CD4-positive, alpha-beta T cell treated with Interleukin-21 for 1 hour (primary cell): ENCODE results near the gene ODC1.
"Not testable (repeated sequence)": the region's sequence is repeated elsewhere in the genome, so short reads cannot be mapped to it uniquely, and the experiment has no call there.

Experiments used
- DNase-seq: peaks from one replicate; pipeline ENCODE4 v3.0.0-alpha.2; 2020

ODC1 gene

DNA sequence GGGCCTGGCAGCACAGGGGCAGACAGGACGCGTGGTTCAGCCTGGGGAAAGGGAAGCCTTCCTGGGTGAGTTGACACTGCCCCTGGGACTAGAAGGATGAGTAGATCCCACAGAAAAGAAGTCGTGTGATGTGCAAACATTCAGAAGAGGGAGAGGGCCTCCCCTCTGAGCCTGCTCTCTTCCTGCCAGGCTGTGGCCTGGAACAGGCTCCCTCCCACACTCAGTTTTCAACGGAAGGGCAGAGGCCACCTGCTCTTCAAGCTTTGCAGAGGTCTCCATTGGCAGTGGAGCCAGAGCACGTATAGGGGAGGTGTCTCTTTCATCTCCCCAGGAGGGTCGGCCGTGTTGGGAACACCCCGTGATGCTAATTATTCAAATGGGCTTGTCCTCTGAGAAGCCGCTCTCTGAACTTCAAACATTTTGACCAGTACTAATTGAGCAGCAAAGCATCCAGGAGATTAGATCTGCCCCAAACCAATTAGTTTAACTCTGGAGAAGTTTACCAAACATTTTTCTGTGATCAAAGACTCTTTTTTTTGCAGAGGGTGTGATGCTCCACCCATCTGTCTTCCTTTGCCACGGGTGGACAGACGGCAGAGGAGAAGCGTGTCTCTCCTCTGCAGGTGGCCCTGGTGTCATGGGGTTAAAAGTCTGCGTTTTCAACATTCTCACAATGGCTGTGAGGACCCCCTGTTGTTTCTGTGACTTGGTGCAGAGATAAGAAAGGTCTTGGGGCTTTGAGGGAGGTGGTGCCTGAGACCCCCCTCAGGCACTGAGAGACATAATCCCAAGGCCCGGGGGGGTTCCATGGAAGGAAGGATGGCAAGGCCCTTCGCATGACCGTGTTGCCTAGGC lies 29.5 kb upstream of the ODC1 start:
- no peak for DNase-seq

DNA sequence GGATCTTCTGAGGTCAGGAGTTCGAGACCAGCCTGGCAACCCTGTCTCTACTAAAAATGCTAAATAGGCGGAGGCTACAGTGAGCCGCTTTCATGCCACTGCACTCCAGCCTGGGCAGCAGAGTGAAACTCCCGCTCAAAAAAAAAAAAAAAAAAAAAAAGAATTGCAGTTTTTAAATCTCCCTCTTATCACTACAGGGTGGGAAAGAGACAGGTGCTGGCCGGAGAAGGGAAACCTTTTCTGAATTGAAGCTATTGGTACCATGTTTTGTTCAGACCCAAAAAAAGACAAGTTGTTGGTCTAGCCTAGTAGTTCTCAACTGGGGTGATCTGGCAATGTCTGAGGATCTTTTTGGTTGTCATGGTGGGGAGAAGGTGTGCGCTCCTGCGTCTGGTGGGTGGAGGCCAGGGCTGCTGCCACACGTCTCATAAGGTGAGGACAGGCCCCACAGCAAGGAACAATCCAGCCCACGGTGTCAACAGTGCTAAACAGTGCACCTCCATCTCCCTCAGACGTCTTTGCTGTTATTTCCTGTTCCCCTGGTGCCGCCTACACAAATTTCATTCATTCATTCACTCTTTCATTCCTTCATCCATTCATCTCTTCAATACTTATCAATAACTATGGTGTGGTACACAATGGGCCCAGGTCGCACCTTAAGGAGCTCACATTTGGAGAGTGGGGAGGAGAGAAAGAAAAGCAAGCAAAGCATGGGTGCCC lies 28.8 kb upstream of the ODC1 start:
- no peak for DNase-seq

DNA sequence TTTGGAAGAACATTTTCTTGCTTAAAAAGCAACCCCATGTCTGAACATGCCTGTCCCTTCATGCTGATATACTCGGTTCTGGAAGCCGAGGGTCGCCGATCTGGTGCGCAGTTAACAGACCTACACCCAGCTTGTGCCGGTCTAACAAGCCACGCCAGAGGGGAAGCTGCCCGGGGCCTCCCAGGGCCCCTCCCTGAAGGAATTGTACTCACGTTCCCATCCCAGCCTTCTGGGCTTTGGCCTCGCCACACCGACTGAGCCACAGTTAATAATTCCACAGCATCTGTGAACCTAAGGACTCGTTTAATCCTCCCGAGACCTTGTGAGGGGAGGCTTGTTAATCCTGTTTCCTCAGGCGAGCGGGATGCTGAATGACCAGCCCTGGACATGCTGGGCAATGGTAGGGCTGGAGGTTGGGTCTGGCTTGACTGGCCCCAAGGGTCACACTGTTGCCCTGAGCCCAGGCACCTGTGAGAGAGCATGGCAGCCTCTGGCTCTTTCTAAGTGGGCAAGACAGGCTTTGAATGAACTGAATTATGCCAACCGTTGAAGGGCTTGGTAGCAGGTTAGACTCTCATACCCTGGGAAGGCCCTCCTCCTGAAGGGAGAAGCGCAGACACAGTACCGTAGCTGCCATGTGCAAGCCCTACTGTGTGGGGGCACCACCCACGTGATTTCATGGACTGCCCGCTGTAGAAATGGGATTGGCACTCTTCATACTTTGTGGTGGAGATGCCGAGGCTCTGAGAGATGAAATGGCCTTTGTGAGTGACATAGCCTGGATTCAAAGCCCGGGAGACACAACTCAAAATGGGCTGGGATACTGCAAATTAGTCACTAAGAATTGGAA lies 27.9 kb upstream of the ODC1 start:
- DNase-seq, result no peak

DNA sequence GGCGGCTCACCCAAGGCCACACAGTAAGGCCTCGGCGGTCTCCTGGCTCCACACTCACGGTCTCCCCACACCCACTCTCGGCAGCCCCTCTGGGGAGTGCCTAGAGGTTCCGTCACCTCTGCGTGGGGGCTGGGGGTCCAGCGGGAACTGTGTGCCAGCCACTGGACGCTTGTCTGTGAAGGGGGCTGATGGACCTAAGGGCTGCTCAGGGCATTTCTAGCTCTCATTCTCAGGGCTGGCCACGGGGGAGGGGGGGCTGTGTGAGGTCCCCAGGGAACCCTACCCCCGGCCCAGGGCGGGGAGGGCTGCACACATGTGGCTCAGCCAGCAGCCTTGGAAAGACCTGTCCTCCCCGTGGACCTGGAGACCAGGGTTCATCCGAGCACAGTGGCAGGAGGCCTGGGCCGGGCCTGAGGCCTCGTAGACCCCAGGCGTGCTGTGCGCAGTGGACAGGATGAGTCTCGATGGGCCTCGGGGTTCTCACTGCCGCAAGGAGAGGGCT lies 27.1 kb upstream of the ODC1 start:
- DNase-seq, result no peak

DNA sequence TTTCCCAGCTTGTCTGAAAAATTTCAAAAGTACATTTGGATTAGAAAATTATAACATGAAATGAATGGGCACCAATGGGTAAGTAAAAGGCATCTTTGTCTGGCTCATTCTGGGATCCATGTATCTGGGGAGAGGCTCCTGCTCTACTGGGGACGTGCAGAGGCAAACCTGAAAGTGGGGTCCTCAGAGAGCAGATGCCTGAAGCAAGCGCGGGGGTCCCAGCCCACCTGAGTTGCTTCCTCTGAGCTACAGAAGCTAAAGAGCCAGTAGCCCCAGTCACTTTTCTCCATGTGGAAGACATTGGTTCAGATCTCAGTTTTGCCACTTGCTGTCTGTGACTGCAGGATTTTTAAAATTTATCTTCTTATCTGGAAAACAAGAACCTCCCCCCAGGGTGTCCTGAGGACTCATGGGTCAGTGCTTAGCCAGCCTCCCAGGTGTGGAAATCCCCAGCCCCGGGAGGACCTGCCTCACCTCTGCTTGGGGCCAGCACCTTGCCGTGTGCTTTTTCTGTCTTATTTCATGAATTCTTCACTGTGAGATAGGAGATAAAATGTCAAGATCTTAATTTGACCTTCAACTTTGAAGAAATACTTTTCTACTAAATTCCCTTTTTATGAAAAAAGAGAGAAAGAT lies 25.1 kb upstream of the ODC1 start:
- DNase-seq, result no peak

DNA sequence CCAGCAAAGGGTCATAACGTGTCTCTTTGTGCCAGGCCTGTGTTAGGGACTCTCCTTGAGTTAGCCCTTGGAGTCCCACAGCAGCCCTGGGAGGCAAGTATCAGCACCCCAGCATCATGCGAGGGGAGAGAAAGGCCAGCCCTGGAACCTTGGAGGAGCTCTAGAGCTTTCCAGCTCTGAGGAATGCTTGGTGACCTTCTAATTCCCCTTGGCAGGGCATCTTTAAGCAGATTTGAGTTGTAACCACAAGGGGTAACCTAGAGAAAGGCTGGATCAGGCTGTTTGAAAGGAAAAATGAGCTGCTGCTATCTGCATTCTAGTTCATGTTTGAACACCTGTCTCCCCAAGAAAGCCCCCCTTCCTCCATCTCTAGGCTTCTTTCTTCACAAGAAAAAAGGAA lies 23.8 kb upstream of the ODC1 start:
- DNase-seq, result no peak

DNA sequence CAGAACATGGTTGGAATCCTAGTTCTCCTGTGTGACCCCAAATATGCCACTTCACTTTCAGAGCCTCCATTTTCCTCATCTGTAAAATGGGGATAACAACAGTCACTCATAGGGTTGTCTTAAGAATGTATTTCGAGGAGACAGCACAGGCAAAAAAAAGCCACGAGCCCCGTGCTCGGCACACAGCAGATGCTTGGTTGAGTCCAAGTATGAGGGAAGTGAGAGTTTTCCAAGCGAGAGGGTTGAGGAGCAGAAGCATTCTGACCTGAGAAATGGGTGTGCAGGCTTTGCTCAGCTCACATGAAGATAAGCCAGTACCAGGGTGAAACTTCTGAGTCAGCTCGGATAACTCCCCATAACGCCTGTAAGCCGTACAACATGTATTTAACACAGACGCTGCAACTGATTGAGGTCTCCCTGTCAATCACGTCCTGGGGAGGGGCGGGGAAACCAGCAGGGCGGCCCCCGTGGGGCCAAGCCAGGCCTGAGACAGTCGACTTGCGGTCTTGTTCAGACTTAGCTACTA lies 23.0 kb upstream of the ODC1 start:
- no peak for DNase-seq

DNA sequence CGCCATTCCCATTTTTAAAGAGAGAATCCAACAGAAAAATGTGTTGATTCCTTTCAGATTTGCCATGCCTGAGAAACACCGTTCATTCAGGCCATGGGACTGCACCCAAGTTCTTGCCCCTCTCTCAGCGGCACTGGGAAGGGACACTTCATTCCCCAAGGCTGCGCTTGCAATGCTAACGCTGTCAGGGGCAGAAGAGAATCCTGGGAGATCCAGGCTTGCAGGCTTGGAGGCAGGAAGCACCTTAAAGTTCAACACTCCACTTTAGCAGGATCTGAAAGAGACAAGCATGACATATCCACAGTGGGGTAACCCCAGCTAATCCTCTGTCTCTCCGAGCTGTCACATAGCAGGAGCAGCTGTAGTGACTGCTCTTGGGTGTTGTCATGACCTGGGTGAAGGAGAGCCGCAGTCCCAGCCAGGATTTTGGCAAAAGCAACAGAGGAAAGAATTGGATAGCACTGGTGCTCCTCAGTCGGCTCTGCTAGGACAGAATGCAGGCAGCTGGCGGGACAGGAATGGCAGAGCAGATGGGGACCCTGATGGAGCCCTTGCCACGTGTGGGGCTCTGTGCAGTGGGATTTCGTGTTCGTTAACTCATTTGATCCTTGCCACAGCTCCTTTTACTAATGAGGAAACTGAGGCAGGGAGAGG lies 22.0 kb upstream of the ODC1 start:
- no peak for DNase-seq

DNA sequence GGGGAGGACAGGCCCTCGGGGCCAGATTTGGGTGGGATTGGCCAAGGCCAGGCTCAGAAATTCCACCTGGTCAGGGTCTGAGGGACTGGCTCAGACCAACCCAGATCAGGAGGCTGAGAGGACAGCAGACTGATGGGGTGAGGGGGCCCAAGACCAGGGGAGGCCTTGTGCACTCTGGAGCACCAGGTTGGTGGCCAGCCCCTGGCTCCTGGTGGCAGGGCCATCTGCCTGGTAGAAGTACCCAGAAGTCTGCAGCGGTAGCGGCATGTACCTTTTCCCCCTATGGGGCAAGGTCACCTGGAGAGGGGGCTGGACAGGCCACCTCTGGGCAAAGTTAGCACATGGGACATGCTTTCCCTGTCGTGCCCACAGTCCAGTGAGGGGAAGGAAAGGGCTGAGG lies 21.2 kb upstream of the ODC1 start:
- no peak for DNase-seq

DNA sequence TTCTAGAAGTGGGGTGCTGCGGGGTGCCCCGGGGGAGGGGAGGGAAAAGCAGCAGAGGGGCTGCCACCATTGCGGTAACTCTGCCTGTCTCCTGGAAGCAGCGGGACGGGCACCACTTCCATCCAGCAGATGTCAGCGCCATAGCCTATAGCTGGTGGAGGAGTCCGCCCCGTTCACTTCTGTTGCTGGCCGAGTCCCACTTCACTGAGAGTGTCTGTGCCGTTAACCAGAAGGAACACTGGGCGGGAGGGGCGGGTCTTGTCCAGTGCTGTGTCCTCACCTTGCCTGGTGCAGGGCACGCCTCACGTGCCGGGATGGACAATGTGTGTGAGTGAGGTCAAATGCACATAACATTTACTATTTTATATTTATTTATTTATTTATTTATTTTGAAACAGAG lies 19.3 kb upstream of the ODC1 start:
- no peak for DNase-seq

DNA sequence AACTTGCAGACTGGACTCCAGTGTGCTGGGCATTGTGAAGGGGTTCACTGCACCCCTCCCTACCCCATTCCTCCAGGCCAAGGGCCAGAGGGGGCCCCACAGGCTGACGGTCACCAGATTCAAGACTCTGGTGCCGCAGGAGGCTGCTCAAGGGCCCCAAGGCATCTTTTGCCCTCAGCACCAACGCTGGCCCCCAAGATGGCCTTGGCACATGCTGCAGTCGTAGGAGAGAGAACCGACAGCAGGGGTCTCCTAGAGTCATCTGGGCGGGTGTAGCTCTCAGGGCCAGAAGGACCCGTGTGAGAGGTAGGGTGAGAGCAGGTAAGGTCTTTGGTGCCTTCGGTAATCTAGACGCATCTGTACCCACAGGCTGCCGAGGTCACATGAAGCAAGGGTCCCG lies 18.7 kb upstream of the ODC1 start:
- DNase-seq, result no peak

DNA sequence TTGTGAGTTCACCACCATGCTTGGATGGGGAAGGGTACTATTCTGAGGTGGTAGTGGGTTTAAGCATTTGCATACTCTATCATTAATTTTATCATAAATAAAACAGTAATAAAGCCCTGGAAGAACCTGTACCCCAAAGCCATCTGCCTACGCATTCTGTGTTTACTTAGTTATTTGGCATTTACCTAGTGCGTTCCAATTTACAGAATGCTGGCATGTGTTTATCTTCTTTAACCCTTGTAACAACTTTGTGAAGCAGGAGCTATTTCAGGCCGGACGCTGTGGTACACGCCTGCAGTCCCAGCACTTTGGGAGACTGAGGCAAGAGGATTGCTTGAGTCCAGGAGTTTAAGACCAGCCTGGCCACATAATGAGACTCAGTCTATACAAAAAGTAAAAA lies 17.8 kb upstream of the ODC1 start:
- DNase-seq, result no peak

DNA sequence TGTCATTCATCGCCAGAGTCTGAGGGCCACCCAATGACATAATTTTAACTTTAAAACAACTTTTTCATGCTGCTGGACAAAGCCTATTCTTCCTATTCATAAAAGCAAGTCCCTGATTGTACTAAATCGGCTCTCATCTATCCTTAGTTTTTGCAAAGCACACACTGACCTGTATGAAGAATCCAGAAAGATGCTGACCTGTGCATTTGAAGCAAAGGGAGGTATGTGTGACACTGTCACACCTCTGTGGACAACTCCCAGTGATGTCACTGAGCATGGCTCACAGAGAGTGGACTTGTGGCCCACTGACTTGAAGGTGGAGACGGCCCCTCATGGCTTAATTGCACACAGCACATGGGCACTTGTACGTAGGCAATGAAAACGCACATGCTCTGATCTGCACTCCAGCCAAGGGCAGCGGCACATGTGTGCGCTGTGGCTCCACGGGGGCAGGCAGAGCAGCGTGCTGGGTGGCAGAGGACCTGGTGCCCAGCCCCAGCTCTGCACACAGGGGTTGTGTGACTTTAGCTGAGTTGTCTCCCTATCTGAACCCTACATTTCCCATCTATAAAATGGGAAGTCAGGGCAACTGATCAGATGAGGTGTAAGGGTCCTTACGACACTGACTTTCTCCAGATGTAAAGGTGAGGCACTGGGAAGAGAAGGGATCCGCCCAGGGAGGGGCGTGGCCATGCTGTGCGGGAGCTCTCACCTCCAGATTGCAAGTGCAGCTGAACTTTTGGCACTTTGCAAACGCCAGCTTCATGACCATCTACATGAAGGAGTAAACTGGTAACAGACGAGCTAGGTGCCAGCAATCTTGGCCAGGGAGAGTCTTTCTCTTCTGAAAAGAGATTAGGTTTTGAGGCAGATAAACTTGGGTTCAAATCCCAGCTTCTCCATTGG lies 14.3 kb upstream of the ODC1 start:
- no peak for DNase-seq

DNA sequence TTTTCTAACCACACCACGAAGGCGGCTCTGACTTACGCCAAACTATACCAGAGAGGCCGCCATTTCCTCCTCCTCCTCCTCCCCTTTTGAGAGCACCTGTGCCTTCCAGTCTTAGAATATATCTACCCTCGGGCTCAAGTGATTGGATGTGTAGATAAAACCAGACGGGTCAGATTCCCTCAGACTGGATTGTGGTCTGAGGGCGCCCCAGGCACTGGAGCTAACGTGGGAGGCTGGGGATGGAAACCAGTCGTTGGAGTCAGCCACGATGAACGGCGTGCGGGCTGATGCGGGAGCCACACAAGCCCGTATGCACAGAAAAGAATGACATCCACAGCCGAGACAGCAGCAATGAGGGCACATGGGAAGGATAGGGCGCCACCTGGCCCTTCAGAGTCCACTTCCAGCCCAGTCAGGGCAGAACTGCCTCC lies 12.3 kb upstream of the ODC1 start:
- DNase-seq, result no peak

DNA sequence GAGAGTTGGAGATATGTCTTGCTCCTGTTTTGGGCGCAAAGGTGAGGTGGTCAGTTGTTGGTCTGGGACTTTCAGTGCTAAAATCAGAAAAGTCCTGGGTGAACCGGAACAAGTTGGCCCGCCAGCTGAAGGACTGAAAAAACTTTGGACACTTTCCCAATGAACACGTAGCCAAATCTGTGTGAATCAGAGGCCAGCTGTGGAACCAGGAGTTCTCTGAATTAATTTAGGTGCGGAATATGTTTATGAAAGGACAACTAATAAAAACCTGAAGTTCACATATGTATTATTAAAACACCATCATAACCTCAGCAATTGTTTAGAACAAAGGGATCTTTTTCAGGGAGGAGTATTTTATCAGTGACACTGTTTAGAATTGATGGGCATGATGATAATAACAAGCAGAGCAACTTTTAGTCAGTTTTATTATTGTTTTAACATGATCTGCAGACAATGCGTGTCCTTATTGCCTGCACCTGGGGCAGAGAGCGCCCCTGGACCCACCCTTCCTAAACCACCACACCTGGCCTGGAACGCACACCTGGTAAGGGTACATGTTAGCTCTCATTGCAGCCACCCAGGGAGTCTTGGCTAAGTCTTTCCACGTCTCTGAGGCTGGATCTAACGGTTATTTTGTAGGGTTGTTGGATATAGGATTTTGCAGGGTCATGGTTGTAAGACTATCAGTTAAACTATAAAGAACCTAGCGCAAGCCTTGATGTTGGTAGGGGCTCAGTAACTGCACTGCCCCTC lies 9.9 kb upstream of the ODC1 start:
- no peak for DNase-seq

DNA sequence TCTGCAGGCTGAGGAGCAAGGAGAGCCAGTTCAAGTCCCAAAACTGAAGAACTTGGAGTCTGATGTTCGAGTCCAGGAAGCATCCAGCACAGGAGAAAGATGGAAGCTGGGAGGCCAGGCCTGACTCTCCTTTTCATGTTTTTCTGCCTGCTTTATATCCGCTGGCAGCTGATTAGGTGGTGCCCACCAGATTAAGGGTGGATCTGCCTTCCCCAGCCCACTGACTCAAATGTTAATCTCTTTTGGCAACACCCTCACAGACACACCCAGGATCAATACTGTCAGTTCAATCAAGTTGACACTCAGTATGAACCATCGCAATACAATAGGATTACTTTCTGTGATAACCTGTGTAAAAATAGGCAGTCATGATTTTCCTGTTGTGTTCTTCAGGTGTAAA lies 9.1 kb upstream of the ODC1 start:
- DNase-seq, result not testable (repeated sequence)

DNA sequence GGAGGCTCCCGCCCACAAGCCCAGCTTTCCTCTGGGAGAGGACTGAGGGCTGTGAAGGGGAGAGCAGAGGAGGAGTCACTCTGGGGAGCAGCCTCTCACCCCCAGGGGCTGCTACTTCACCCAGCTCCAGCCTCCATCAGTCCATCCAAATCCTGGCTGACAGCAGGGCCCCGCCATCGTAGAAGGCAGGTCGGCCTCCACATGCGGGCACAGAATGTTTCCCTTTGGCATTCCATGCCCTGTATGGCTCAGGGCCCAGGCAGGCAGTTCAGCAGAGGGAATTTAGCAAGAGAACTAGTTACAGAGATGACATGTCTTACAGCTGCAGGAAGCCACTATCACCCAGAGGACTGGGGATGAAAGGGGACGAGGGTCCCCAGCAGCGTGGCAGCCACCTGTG lies 6.4 kb upstream of the ODC1 start:
- DNase-seq, result no peak

DNA sequence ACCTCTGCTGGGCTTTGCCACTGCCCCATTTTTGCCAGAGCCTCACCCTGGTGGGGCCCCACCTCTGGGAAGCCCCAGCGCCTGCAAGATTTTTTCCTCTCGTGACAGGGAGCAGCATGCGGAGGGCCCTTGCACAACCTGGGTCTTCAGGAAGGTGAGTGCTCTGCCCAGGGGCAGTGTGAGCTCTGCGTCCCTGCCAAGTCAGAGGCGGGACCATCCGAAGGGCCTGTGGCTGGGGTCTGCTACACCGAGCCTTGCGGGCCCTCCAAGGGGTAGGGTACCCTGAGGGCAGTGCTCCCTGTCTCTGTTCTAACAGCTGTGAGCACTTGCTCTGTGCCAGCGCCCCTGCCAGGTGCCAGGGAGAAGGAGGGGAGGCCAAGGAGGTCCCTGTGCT lies 5.8 kb upstream of the ODC1 start:
- no peak for DNase-seq

DNA sequence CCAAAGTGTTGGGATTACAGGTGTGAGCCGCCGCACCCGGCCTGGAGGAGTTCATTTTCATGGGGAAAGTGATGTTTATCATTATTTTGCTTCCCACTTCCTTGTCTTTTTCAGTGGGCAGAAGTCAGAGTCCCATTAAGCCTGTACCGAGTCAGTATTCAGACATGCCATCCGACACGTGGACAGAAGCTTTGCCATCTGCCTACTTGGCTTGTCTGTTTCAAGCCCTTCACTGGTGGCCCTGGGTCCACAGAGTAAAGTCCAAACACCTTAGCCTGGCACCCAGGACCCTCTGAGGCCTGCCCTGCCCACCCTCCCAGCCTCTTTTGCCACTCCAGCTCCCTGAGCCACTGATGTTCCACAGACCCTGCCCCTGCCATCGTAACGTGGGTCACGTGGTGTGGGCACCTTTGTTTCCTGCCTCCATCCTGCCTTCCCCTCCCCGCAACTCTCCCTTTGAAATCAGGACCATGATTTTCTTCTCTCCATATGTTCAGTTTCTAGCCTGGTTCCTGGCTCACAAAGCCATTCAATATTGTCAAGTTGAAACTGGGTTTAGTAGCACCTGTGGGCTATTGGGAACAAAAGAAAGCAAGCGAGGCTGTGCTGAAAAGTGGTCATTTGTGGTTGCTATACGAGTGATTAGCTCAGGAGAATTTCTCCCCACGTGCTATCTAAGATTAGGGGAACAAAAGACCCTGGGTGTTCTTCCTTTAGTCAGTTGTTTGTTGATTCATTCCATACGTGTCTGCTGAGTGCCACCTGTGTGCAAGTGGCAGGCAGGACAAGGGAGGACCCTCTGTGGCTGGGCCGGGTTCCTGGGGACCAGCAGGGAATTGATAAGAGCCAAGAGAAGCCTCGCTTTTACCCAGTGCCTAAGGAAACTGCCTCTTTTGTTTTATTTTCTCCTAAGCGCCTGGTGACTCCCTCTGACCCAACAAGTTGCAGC lies 5.1 kb upstream of the ODC1 start:
- no peak for DNase-seq
